Activated T-cell treated with anti-CD3 and anti-CD28 coated beads, Interleukin-2, amount 50 U/mL, for 4 hours (primary cell): ENCODE results near the gene PLEKHM2. TPM values are rescaled to one million over a fixed set of nuclear protein-coding genes. Genes with fewer than 3 reads are reported as not detected.

Experiments
- ATAC-seq, 2 donors: fragments of 200-7000 bp; cut with Tn5 transposase; one replicate each; pipeline ENCODE4 v1.10.0; 2021
- DNase-seq: peaks from one replicate; pipeline ENCODE4 v3.0.0-alpha.2; 2020
- H3K27me3 Mint-ChIP-seq: one replicate; pipeline ENCODE4 v1.8.0; 2021; ENCODE audit warnings: low read depth, mixed read lengths
- H3K36me3 Mint-ChIP-seq: one replicate; pipeline ENCODE4 v1.8.0; 2022; ENCODE audit warnings: mixed read lengths; ENCODE audit not compliant: insufficient read depth
- H3K4me1 Mint-ChIP-seq: one replicate; pipeline ENCODE4 v1.8.0; 2021; ENCODE audit warnings: low read depth, mixed read lengths
- H3K4me3 Mint-ChIP-seq: one replicate; pipeline ENCODE4 v1.8.0; 2021; ENCODE audit warnings: mild to moderate bottlenecking, moderate library complexity, mixed read lengths
- H3K9me3 Mint-ChIP-seq: one replicate; pipeline ENCODE4 v1.8.0; 2021; ENCODE audit warnings: mixed read lengths
- total RNA-seq, 3 donors: library from RNA; stranded (reverse); gene quantifications; one replicate each; pipeline ENCODE4 v1.2.1, GENCODE V29; 2021

PLEKHM2 gene
- total RNA-seq, 3 donors from 2014 or later = 58.1 to 67.5 (median 62.1) TPM

GRCh38 chr1:15740924-15741850 lies 57.1 kb downstream of the PLEKHM2 start:
- peak; percentile 59 for DNase-seq
- ATAC-seq = peak; percentile 70 to 85
- Mint-ChIP-seq H3K9me3 (no peaks in the 10 kb centered on the region), H3K36me3 (no peaks in the 10 kb centered on the region), H3K27me3 (no peaks in the 10 kb centered on the region), H3K4me1 (peaks cover 3% of the 10 kb centered on the region), H3K4me3 (no peak overlapping the region)

GRCh38 chr1:15742339-15742801 lies 58.2 kb downstream of the PLEKHM2 start, which contains the start of gene TMEM82:
Gene TMEM82, plus strand, starts transcription at chr1:15742499. Its CDS starts 61 bp downstream, at chr1:15742560.
- Mint-ChIP-seq H3K36me3 (no peaks in the 10 kb centered on the region), H3K9me3 (no peaks in the 10 kb centered on the region), H3K4me1 (peaks cover 3% of the 10 kb centered on the region), H3K27me3 (no peaks in the 10 kb centered on the region), H3K4me3 (no peak within 1 kb of the TSS)
- no peak for ATAC-seq
- no peak for DNase-seq

GRCh38 chr1:15744122-15744679 lies 60.1 kb downstream of the PLEKHM2 start:
- Mint-ChIP-seq H3K36me3 (no peaks in the 10 kb centered on the region), H3K4me1 (peaks cover 3% of the 10 kb centered on the region), H3K4me3 (no peak overlapping the region), H3K9me3 (no peaks in the 10 kb centered on the region), H3K27me3 (no peaks in the 10 kb centered on the region)
- DNase-seq (no peak), ATAC-seq (no peak)

GRCh38 chr1:15747378-15747777 lies 63.3 kb downstream of the PLEKHM2 start:
- H3K4me1 Mint-ChIP-seq = no peaks in the 10 kb centered on the region
- peaks cover 2% of the 10 kb centered on the region for H3K27me3 Mint-ChIP-seq
- H3K36me3 Mint-ChIP-seq = no peaks in the 10 kb centered on the region
- H3K9me3 Mint-ChIP-seq = no peaks in the 10 kb centered on the region
- DNase-seq (no peak), ATAC-seq (no peak)
- H3K4me3 Mint-ChIP-seq = no peak overlapping the region

- H3K4me3 Mint-ChIP-seq = no peak overlapping the region
- ATAC-seq = no peak
- H3K4me1 Mint-ChIP-seq = no peaks in the 10 kb centered on the region
- DNase-seq = no peak
- peaks cover 2% of the 10 kb centered on the region for H3K27me3 Mint-ChIP-seq
- no peaks in the 10 kb centered on the region for H3K9me3 Mint-ChIP-seq
- no peaks in the 10 kb centered on the region for H3K36me3 Mint-ChIP-seq
These were observed 64.1 kb downstream of the PLEKHM2 start for GRCh38 chr1:15748264-15748663.

GRCh38 chr1:15748690-15749398 lies 64.7 kb downstream of the PLEKHM2 start:
- Mint-ChIP-seq H3K27me3 (peaks cover 2% of the 10 kb centered on the region), H3K4me3 (no peak overlapping the region), H3K9me3 (no peaks in the 10 kb centered on the region), H3K4me1 (no peaks in the 10 kb centered on the region), H3K36me3 (no peaks in the 10 kb centered on the region)
- ATAC-seq (no peak), DNase-seq (no peak)

GRCh38 chr1:15749399-15750291 lies 65.5 kb downstream of the PLEKHM2 start:
- H3K4me1 Mint-ChIP-seq = no peaks in the 10 kb centered on the region
- peaks cover 4% of the 10 kb centered on the region for H3K27me3 Mint-ChIP-seq
- no peak for DNase-seq
- H3K36me3 Mint-ChIP-seq = no peaks in the 10 kb centered on the region
- no peak for ATAC-seq
- no peaks in the 10 kb centered on the region for H3K9me3 Mint-ChIP-seq
- H3K4me3 Mint-ChIP-seq = no peak overlapping the region

GRCh38 chr1:15750924-15751323 lies 66.8 kb downstream of the PLEKHM2 start:
- no peaks in the 10 kb centered on the region for H3K4me1 Mint-ChIP-seq
- no peak for ATAC-seq

GRCh38 chr1:15751717-15752116 lies 67.6 kb downstream of the PLEKHM2 start:
- Mint-ChIP-seq H3K9me3 (no peaks in the 10 kb centered on the region), H3K27me3 (peaks cover 18% of the 10 kb centered on the region), H3K36me3 (no peaks in the 10 kb centered on the region), H3K4me1 (peaks cover 6% of the 10 kb centered on the region), H3K4me3 (no peak overlapping the region)
- no peak for ATAC-seq
- DNase-seq = no peak

More at GRCh38 chr1:15750924-15751323, 66.8 kb downstream of the PLEKHM2 start:
- Mint-ChIP-seq H3K36me3 (no peaks in the 10 kb centered on the region), H3K9me3 (no peaks in the 10 kb centered on the region), H3K27me3 (peaks cover 10% of the 10 kb centered on the region), H3K4me3 (no peak overlapping the region)
- no peak for DNase-seq

GRCh38 chr1:15753776-15754175 lies 69.7 kb downstream of the PLEKHM2 start:
- DNase-seq = no peak
- ATAC-seq = no peak
- Mint-ChIP-seq H3K4me1 (peaks cover 16% of the 10 kb centered on the region), H3K36me3 (no peaks in the 10 kb centered on the region), H3K27me3 (peaks cover 30% of the 10 kb centered on the region), H3K9me3 (no peaks in the 10 kb centered on the region), H3K4me3 (no peak overlapping the region)

- Mint-ChIP-seq H3K9me3 (no peaks in the 10 kb centered on the region), H3K27me3 (peaks cover 36% of the 10 kb centered on the region), H3K4me3 (no peak overlapping the region), H3K4me1 (peaks cover 18% of the 10 kb centered on the region), H3K36me3 (no peaks in the 10 kb centered on the region)
- DNase-seq = no peak
- ATAC-seq = no peak
These were observed 71.0 kb downstream of the PLEKHM2 start for GRCh38 chr1:15755021-15755645.

- peaks cover 38% of the 10 kb centered on the region for H3K27me3 Mint-ChIP-seq
- H3K4me3 Mint-ChIP-seq = no peak overlapping the region
- no peaks in the 10 kb centered on the region for H3K9me3 Mint-ChIP-seq
- ATAC-seq = no peak
- H3K36me3 Mint-ChIP-seq = no peaks in the 10 kb centered on the region
- no peak for DNase-seq
- peaks cover 18% of the 10 kb centered on the region for H3K4me1 Mint-ChIP-seq
These were observed 71.5 kb downstream of the PLEKHM2 start for GRCh38 chr1:15755646-15756040.
